SK-MEL-5 (cell line): ENCODE results near the gene SIK2. TPM values are rescaled to one million over a fixed set of nuclear protein-coding genes. Genes with fewer than 3 reads are reported as not detected.

Experiments used
- DNase-seq: peaks from one replicate; pipeline ENCODE4 v3.0.0-alpha.2; 2016; ENCODE audit warnings: low read depth, low spot score
- in situ Hi-C: cut with HindIII; loops from 2 replicates; pipeline ENCODE4 v1.10.0; 2016; ENCODE audit warnings: low sequenced_read_pairs, high pct_unique_total_duplicates, low pct_unique_long_range_greater_than_20kb
- total RNA-seq: library from RNA; depleted of rRNA; stranded (reverse); fragments of >200 nt; shearing (Covaris generic); gene quantifications from 2 replicates; pipeline ENCODE4 v1.2.3, GENCODE V29; 2014

Gene SIK2
- total RNA-seq, 1 experiment from 2014 or later: 17.5 TPM

GRCh38 chr11:111604392-111605009, 2.3 kb downstream of the SIK2 start:
- in situ Hi-C loops: no loop called here
- peak; percentile 74 for DNase-seq

DNA sequence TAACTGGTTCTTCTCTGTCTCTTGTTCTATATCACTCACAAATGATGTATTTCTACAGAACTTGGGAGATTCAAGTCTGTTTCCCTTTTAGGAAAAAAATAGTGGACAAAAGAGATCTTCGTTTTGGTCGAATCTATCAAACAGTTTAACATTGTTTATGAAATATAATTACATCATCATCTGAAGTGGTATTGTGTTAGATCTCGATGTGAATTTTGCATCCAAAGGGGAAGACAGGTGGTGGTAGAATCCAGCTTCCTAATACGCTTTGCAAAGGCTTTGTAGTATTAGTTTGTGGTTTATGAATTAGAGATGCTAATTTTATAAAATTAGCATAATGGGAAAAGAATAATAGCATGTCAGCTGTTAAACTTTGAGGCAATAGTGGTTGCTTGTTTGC, 3.4 kb downstream of the SIK2 start:
- in situ Hi-C loops: no loop called here

GRCh38 chr11:111606986-111607385, 4.7 kb downstream of the SIK2 start:
- DNase-seq: no peak
- in situ Hi-C loops: no loop called here

More for the DNA sequence above, 3.4 kb downstream of the SIK2 start:
- no peak for DNase-seq

- in situ Hi-C loops: no loop called here
- no peak for DNase-seq
Measured at GRCh38 chr11:111607751-111608150, 5.5 kb downstream of the SIK2 start.

GRCh38 chr11:111612224-111612623, 10.0 kb downstream of the SIK2 start:
- peak; percentile 60 for DNase-seq
- in situ Hi-C loops: no loop called here

- DNase-seq: no peak
- in situ Hi-C loops: no loop called here
Measured at GRCh38 chr11:111617286-111617685, 15.0 kb downstream of the SIK2 start.

DNA sequence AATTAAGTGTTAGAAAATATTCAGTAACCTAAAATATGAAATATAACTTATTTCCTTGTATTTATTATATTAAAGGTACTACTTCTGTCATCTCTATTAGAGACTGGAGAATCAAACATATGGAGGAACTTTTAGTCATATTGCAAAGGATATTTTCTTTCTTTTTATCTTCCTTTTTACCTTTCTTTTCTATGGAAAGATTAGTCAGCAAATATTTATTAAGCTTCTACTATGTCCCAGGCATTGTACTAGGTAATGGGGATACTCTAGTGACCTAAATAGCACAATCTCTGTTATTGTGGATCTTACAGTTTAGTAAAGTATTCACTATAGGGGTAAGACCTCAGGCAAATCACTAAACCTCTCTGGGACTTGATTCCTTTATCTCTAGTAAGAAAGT, 18.3 kb downstream of the SIK2 start:
- no peak for DNase-seq
- in situ Hi-C loops: no loop called here

- no peak for DNase-seq
- in situ Hi-C loops: no loop called here
Measured at GRCh38 chr11:111623527-111624030, 21.3 kb downstream of the SIK2 start.

DNA sequence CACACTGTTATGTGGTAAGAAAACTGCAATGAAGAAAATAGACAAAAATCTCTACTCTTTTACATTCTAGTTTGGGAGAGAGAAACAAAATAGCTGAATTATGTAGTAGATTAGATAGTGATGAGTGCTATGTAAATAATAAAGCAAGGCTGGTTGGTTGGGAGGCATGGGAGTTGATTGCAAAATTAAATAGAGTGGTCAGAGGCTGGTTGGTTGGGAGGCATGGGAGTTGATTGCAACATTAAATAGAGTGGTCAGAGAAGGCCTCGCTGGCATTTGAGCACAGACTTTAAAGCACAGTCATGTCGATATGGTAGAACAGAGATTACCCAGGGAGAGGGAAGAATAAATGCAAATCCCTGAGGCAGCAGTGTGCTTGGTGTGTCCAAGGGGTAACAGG, 22.4 kb downstream of the SIK2 start:
- in situ Hi-C loops: no loop called here
- no peak for DNase-seq

GRCh38 chr11:111627591-111627990, 25.3 kb downstream of the SIK2 start:
- in situ Hi-C loops: no loop called here
- DNase-seq: no peak

DNA sequence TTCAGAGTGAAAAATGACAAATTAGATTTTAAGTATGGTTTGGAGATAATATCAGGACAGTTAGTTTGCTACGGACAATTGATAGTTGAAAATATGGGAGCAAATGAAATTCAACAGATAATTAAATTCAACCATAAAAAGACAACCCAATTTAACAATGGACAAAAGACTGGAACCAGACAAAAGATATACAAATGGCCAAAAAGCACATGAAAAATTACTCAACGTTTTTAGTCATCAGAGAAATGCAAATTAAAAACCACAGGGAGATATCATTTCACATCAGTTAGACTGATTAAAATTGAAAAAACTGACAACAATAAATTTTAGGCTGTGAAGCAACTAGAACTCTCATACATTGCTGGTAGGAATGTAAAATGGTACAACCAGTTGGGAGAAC, 27.2 kb downstream of the SIK2 start:
- in situ Hi-C loops: no loop called here
- DNase-seq: no peak

GRCh38 chr11:111631024-111631665, 28.9 kb downstream of the SIK2 start:
- in situ Hi-C loops: no loop called here

GRCh38 chr11:111631666-111632039, 29.4 kb downstream of the SIK2 start:
- peak; percentile 56 for DNase-seq
- in situ Hi-C loops: no loop called here

More at GRCh38 chr11:111631024-111631665, 28.9 kb downstream of the SIK2 start:
- DNase-seq: peak; percentile 47

- no peak for DNase-seq
- in situ Hi-C loops: no loop called here
Measured at GRCh38 chr11:111632516-111633220, 30.4 kb downstream of the SIK2 start.

DNA sequence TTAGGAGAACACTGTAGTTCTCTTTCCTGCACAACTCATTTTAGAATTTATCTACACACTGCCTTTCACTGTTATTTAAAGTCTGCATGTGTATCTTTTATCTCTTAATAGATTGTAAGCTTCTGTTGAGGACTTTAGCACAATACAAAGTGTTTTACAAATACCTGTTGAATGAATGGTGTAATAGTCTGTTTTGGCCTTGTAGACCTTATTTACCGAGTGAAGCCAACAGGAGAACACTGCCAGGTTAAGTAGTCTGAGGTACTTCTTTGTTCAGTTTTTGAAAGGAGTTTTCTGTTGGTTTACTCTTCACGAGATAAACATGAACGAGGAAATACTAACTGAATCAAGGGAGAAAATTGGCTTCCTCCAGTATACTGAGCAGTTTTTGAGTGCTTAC, 31.0 kb downstream of the SIK2 start:
- in situ Hi-C loops: no loop called here
- DNase-seq: peak; percentile 32

DNA sequence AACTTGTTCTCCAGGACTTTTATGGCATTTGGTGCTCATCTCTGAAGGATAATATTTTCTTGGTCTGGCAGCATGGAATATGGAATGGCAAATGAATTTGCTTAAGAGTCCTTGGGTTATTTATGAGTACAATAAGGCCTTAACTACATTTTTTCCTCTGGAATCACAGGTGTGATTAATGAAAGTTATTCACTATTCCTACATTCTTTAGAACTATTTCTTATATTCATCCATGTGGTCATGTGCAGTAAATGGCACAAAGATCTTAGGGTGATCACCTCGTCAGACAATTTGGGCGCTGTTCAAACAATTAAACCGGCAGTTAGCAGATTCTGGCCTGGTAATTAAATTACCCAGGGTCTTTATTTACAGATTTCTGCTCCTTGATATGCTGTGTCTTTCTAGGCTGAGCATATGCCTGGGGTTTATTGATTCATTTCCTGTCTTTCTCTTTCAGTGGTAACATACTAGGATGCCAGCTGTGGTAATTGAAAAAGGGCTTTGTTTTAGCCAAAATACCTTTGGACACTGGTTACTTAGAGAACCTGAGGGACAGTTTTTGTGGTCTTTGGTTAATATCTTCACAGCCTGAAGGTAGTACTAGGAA, 31.6 kb downstream of the SIK2 start:
- in situ Hi-C loops: no loop called here
- peak; percentile 80 for DNase-seq

DNA sequence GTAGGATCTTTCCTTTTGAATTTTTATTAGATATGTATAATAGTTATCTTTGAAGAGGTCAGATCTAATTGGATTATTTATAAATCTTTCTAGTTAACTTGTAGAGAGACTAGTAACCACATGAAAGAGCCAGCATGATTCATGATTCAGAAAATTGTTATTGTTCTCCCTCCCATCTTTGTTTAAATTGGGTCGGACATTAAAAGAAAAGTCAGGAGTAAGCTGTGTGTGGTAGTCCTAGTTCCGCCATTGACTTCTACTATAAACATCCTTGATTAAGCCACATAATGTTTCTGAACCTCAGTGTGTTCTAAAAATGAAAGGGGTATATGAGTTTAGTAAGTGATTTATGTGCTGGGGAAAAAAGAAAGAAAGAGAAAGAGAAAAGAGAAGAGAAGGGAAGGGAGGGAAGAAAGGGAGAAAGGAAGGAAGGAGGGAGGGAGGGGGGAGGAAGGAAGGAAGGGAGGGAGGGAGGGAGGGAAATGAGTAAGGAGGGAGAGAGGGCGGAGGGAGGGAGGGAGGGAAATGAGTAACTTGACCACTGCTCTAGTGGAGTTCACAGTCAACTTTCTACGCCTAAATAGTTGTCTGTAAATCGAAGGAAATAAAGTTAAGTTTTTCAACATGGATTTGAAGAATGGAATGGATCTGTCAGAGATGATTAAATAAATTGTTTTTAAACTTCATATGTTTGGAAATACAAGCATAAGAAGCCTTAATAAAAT, 32.9 kb downstream of the SIK2 start:
- in situ Hi-C loops: no loop called here
- peak; percentile 10 for DNase-seq

DNA sequence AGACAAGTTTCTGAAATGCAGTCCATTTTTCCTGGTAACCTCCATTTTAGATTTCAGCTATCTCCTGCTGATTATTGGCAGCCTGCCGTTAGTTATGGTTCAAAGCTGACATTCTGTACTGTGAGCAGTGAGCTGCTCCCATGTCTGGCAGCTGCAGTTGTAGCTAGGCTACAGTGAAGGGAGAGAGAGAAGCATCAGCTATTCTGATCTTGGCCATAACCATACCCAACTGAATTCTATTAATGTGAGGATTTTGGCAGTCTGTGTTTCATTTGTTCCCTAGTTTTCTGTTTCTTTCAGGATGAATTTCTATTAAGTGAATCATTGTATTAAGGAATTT, 33.4 kb downstream of the SIK2 start:
- in situ Hi-C loops: no loop called here
- DNase-seq: peak; percentile 34
